OCI-LY7 (cell line): Measurements from ENCODE around the gene MRPL20.

Source experiments
- EZH2phosphoT487 ChIP-seq: fragments of 200-600 bp; sonication (generic); IDR thresholded peaks from 2 replicates; pipeline ENCODE4 v1.6.1; 2018; ENCODE audit warnings: low read depth, borderline replicate concordance, mild to moderate bottlenecking, mixed run types, antibody characterized with exemption, low read length, moderate library complexity, mixed read lengths
- TF ChIP-seq, protein P1 (sequence below): fragments of 200-600 bp; sonication (generic); conservative IDR thresholded peaks from 2 replicates; pipeline ENCODE4 v1.5.1; 2014; ENCODE audit warnings: mild to moderate bottlenecking, antibody characterized with exemption, low read length, moderate library complexity, mixed read lengths

DNA sequence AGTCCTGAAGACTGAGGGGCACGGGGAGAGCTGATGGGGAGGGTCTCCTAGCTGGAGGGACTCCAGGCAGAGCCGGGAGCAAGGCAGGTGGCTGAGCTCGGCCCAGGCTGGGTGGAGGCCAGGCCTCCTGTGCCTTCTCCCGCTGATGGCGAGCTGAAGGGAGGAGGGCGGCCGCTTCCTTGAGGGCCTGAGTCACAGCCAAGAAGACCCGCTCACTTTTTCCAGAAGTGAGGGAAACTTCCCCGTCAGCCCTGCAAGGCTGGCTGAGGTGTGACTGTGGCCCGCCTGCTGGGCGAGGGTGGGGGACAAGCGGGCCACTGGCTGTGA lies 26.7 kb upstream of the MRPL20 start:
- TF ChIP-seq, protein P1, sequence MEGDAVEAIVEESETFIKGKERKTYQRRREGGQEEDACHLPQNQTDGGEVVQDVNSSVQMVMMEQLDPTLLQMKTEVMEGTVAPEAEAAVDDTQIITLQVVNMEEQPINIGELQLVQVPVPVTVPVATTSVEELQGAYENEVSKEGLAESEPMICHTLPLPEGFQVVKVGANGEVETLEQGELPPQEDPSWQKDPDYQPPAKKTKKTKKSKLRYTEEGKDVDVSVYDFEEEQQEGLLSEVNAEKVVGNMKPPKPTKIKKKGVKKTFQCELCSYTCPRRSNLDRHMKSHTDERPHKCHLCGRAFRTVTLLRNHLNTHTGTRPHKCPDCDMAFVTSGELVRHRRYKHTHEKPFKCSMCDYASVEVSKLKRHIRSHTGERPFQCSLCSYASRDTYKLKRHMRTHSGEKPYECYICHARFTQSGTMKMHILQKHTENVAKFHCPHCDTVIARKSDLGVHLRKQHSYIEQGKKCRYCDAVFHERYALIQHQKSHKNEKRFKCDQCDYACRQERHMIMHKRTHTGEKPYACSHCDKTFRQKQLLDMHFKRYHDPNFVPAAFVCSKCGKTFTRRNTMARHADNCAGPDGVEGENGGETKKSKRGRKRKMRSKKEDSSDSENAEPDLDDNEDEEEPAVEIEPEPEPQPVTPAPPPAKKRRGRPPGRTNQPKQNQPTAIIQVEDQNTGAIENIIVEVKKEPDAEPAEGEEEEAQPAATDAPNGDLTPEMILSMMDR, result no peak
- no peak for TF ChIP-seq EZH2phosphoT487
